ENCODE data around the gene BCL7A. TPM values are rescaled to one million over a fixed set of nuclear protein-coding genes. Genes with fewer than 3 reads are reported as not detected.

BCL7A gene
- total RNA-seq, 4 donors from 2014 or later = 15.9 to 30.9 (median 22.7) TPM

DNA sequence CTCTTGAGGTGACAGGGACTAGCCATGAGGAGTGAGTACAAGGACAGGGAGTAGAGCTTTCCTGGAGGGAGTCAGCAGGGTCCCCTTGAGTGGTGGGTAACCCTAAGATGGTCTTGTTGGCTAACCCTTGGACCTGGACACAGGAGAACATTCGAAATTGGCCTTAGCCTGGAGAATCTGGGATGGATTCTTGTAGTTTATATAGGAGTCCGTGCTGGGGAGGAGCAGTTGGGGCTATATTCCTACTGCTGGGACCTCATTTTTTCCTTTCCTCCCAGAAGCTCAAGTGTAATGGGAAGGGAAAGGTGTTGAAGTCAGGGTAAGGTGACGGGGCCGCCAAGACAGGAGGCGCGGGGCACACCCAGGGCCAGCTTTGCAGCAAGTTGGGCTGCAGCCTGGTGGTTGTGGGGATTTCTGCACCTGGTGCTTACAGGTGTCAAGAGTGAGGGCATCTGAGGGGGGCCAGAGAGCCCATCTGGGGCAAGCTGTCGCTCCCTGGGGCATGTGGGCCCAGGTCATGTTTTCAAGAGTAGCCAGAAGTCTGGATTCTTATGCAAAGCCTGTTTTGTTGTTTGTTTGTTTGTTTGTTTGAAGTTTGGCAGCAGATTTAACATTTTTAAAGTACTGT lies 5.1 kb downstream of the BCL7A start:
- no peaks in the 10 kb centered on the region for H3K9me3 ChIP-seq
- peaks cover 56% of the 10 kb centered on the region for H3K4me1 ChIP-seq
- no peak overlapping the region for H3K27ac ChIP-seq
- no peak overlapping the region for H3K4me3 ChIP-seq
- 95% methylated on average over 7 of the region's 7 CpGs for WGBS
- DNase-seq (ENCODE audit: low spot score in 2 of 2) = no peak
- no peaks in the 10 kb centered on the region for H3K27me3 ChIP-seq
- TF ChIP-seq POLR2A (IDR thresholded peaks at IDR 0.05) (no peak), CTCF (IDR thresholded peaks at IDR 0.05) (no peak), EP300 (IDR thresholded peaks at IDR 0.05) (no peak), POLR2AphosphoS5 (IDR thresholded peaks at IDR 0.05) (no peak)
- no peaks in the 10 kb centered on the region for H3K36me3 ChIP-seq

GRCh38 chr12:122028165-122028904 lies 6.7 kb downstream of the BCL7A start:
- 44% methylated on average over 12 of the region's 12 CpGs for WGBS
- no peaks in the 10 kb centered on the region for H3K9me3 ChIP-seq
- no peak overlapping the region for H3K27ac ChIP-seq
- H3K27me3 ChIP-seq = no peaks in the 10 kb centered on the region
- H3K4me1 ChIP-seq = peaks cover 51% of the 10 kb centered on the region
- H3K36me3 ChIP-seq = no peaks in the 10 kb centered on the region
- no peak for DNase-seq (ENCODE audit: low spot score in 2 of 2)
- TF ChIP-seq POLR2AphosphoS5 (IDR thresholded peaks at IDR 0.05) = no peak
- no peak for TF ChIP-seq POLR2A (IDR thresholded peaks at IDR 0.05)
- no peak for TF ChIP-seq CTCF (IDR thresholded peaks at IDR 0.05)
- no peak for TF ChIP-seq EP300 (IDR thresholded peaks at IDR 0.05)
- H3K4me3 ChIP-seq = no peak overlapping the region

DNA sequence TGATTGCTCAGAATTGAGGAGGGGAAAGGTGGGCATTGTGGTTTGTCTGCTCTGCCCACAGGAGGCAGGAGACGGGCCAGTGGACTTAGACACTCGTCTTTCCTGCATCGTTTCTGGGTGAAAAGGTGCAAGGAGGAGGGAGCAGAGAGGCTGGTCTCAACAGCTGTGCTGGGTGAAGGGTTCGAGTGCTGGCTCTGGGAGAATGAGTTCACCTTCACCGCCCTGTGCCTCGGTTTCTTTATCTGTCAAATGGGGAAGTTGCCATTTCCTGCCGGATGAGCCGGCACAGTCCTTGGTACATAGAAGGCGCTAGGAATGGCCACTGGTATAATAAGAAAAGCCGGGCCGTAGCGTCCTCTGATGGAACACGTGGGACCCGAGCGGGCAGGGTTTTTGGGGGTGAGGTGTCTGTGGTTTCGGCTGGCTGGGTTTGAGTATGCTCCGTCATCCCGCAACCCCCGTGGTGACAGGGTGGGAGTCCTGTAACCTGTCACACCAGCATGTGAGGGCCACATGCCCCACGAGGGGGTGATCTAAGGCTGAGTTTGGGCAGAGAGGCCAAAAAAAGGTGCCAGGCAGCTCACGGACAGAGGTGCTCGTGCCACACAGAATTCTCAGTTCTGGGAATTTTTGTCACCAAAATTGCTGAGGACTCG lies 7.3 kb downstream of the BCL7A start:
- no peaks in the 10 kb centered on the region for H3K9me3 ChIP-seq
- H3K27me3 ChIP-seq = no peaks in the 10 kb centered on the region
- WGBS = 88% methylated on average over 17 of the region's 23 CpGs
- H3K36me3 ChIP-seq = no peaks in the 10 kb centered on the region
- DNase-seq (ENCODE audit: low spot score in 2 of 2) = no peak
- peak overlapping the region; percentile 57 for H3K27ac ChIP-seq
- no peak for TF ChIP-seq EP300 (IDR thresholded peaks at IDR 0.05)
- no peak for TF ChIP-seq POLR2A (IDR thresholded peaks at IDR 0.05)
- TF ChIP-seq CTCF (IDR thresholded peaks at IDR 0.05) = no peak
- no peak for TF ChIP-seq POLR2AphosphoS5 (IDR thresholded peaks at IDR 0.05)
- H3K4me3 ChIP-seq = no peak overlapping the region
- H3K4me1 ChIP-seq = peaks cover 44% of the 10 kb centered on the region

DNA sequence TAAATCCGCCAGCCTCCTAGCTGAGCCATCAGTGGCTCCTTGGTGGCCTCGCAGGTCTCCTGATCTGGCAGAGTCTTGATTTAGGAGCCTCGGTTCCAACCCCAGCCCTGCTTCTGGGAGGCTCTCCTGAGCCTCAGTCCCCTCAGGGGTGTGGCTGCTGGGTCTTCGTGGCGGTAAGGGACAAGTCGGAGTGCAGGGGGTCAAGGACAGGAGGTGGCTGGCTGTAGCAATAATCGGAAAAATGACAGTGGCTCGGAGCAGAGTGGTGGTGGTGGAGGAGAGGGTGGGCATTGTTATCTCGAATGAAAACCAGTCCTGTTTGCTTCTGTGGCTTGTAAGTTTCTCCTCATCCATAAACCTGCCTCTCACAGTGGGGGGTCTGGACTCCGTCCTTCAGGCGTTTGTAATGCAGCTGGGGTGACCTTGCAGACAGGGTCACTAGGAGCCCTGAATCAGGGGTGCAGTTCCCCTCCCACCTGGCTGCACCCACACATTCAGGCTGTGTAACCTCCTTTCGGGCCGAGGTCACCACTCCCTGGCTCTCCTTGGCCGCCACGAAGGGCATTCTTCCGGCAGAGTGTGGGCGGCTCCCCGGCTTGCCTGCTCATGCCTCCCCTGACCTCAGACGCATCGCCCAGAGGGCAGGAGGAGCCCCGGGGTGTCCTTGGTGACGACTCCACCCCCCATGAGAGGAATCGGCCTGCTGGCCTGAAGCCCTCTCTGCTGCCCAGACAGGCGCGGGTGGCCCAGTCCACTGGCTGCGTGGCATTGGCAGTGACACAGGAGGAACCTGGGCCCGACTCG lies 8.1 kb downstream of the BCL7A start:
- Histone ChIP-seq H3K9me3 (no peaks in the 10 kb centered on the region), H3K4me1 (peaks cover 41% of the 10 kb centered on the region), H3K27me3 (no peaks in the 10 kb centered on the region), H3K27ac (peak overlapping the region; percentile 57), H3K36me3 (no peaks in the 10 kb centered on the region), H3K4me3 (no peak overlapping the region)
- WGBS = 60% methylated on average over 15 of the region's 28 CpGs
- no peak for DNase-seq (ENCODE audit: low spot score in 2 of 2)
- no peak for TF ChIP-seq CTCF (IDR thresholded peaks at IDR 0.05)
- no peak for TF ChIP-seq POLR2A (IDR thresholded peaks at IDR 0.05)
- TF ChIP-seq POLR2AphosphoS5 (IDR thresholded peaks at IDR 0.05) = no peak
- no peak for TF ChIP-seq EP300 (IDR thresholded peaks at IDR 0.05)

All from suprapubic skin (tissue), 4 donors.